ENCODE data around the gene PRSS57. TPM values are rescaled to one million over a fixed set of nuclear protein-coding genes. Genes with fewer than 3 reads are reported as not detected.
"Not testable (repeated sequence)": the region's sequence is repeated elsewhere in the genome, so short reads cannot be mapped to it uniquely, and the experiment has no call there.

The PRSS57 gene
- total and polyA plus RNA-seq, 2 of the 8 experiments (the other 6 are each of a cell fraction or from before 2014, with no cell fraction given) = not detected

DNA sequence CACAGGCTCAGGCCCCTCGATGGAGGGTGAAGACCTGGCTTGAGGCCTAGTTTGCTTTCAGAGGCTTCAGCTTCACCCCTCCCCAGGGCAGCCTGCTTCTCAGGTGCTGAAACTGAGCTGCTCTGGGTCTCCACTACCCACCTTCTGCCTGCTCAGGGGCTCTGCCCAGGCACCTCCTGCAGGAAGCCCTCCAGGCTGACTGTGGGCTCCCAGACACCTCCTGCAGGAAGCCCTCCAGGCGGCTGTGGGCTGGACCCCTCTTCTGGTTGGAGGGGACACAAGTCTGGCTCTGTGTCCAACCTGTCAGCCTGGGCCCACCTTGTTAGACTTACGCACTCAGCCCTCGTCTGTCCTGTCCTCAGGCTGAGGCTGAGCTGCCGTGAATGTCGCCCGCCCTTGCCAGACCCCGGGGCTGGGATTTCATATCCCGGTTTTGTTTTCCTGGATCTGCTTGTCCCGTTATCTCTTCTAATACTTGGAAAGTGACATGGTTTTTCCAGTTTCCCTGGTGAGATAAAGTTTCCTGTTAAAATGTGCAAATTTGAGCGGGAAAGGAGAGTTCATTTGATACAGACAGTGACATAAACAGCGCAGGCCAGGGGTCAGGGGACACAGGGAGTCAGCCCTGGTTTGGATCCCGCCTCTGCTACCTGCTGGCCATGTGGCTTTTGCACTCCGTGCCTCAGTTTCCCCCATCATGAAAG lies 34.9 kb upstream of the PRSS57 start (continued):
- TF ChIP-seq ATF2 (IDR thresholded peaks at IDR 0.05; ENCODE audit: low read length) = no peak
- TF ChIP-seq NANOG (IDR thresholded peaks at IDR 0.05; ENCODE audit: insufficient read depth, low read depth, low read length, poor library complexity, severe bottlenecking) = no peak
- TF ChIP-seq FOSL1 (IDR thresholded peaks at IDR 0.05; ENCODE audit: insufficient read depth, low read depth, low read length) = no peak
- no peak for TF ChIP-seq SIN3A (conservative IDR thresholded peaks at IDR 0.05 in 1 of 2, IDR thresholded peaks at IDR 0.05 in 1 of 2; ENCODE audit: low read depth in 1 of 2, low read length in 2 of 2)
- TF ChIP-seq SAP30 (IDR thresholded peaks at IDR 0.05; ENCODE audit: insufficient read depth, insufficient replicate concordance, low read length) = no peak

GRCh38 chr19:729564-729963 lies 34.3 kb upstream of the PRSS57 start:
- not testable (repeated sequence) for H3K4ac ChIP-seq (replicated peaks; ENCODE audit: insufficient read length, low read depth, low read length); H4K8ac ChIP-seq (ENCODE audit: extremely low read depth, insufficient read depth, low read length); H3K27me3 ChIP-seq (replicated peaks in 1 of 4; ENCODE audit: control insufficient read depth in 3 of 4, extremely low read depth in 1 of 4, insufficient read depth in 3 of 4, low read length in 3 of 4); H3K23ac ChIP-seq (ENCODE audit: insufficient read length); H2AFZ ChIP-seq (ENCODE audit: low read length); H4K5ac ChIP-seq (ENCODE audit: insufficient read length, low read depth, low read length); H2BK120ac ChIP-seq (replicated peaks; ENCODE audit: low read depth, low read length); H3K56ac ChIP-seq (replicated peaks; ENCODE audit: insufficient read length, low read depth, low read length); DNase-seq (ENCODE audit: low read depth in 1 of 2, low spot score in 2 of 2); H3K27ac ChIP-seq (ENCODE audit: low read depth, low read length); H2BK20ac ChIP-seq (ENCODE audit: low read length); H3K4me2 ChIP-seq (ENCODE audit: insufficient read depth in 1 of 2, low read depth in 2 of 2, low read length in 2 of 2); H3K18ac ChIP-seq (ENCODE audit: extremely low read depth, low read length); H4K91ac ChIP-seq (replicated peaks; ENCODE audit: insufficient read length, low read length); H4K20me1 ChIP-seq (replicated peaks in 1 of 2; ENCODE audit: control insufficient read depth in 1 of 2, insufficient read depth in 2 of 2, low read length in 2 of 2); H3K4me3 ChIP-seq (ENCODE audit: extremely low read depth in 1 of 4, insufficient read depth in 2 of 4, low read depth in 3 of 4, low read length in 4 of 4); H3K14ac ChIP-seq (ENCODE audit: insufficient read length); H3K23me2 ChIP-seq (ENCODE audit: low read depth, low read length); H3K4me1 ChIP-seq (replicated peaks in 1 of 4; ENCODE audit: control insufficient read depth in 3 of 4, insufficient read depth in 4 of 4, low read length in 3 of 4); H2BK12ac ChIP-seq (ENCODE audit: low read depth, low read length); FAIRE-seq; H2BK15ac ChIP-seq (ENCODE audit: low read length); H3K9ac ChIP-seq (replicated peaks in 1 of 4; ENCODE audit: extremely low read depth in 1 of 4, low read depth in 3 of 4, low read length in 3 of 4); H2BK5ac ChIP-seq (ENCODE audit: low read depth, low read length); H3K9me3 ChIP-seq (ENCODE audit: insufficient read depth in 2 of 2, low read depth in 1 of 2, low read length in 1 of 2); H3K36me3 ChIP-seq (ENCODE audit: control insufficient read depth in 2 of 4, insufficient read depth in 4 of 4, low read length in 3 of 4); H3K79me2 ChIP-seq (ENCODE audit: control insufficient read depth in 1 of 2, insufficient read depth in 2 of 2, low read length in 2 of 2); H2AK5ac ChIP-seq (ENCODE audit: low read depth, low read length); H3K79me1 ChIP-seq (ENCODE audit: low read depth, low read length)
- 85% methylated on average over 15 of the region's 15 CpGs; no CpG with 5 or more reads in 1 of the 2 experiments for WGBS, 2 experiments (ENCODE audit: extremely low coverage in 1 of 2, insufficient coverage in 1 of 2, insufficient read length in 1 of 2, insufficient replicate concordance in 2 of 2, low coverage in 1 of 2, low lambda C conversion rate in 2 of 2, missing lambda C conversion rate in 1 of 2)
- ChIA-PET CTCF (ENCODE audit: partially characterized antibody) (interaction anchor here (1.0 to 3.5 kb wide), 2 partner anchors 12 to 59 kb away, joined by 3 to 17 read pairs; no protein-coding TSS in a partner anchor), POLR2A (ENCODE audit: partially characterized antibody) (interaction anchor here (2.1 kb wide), 1 partner anchor 25 kb away, joined by 6 read pairs; no protein-coding TSS in a partner anchor)

Measured in H1 (cell line).